ENCODE results near the gene MYLK.

GRCh38 chr3:123802007-123802625 lies 82.0 kb downstream of the MYLK start:
- TF ChIP-seq CTCF (IDR thresholded peaks at IDR 0.05; ENCODE audit: low read depth, low read length, missing input control) (no peak), RAD21 (IDR thresholded peaks at IDR 0.05) (no peak), TAF1 (conservative IDR thresholded peaks at IDR 0.05) (no peak), MAX (IDR thresholded peaks at IDR 0.05) (no peak), EGR1 (IDR thresholded peaks at IDR 0.05; ENCODE audit: low read depth in 2 of 2) (no peak), REST (IDR thresholded peaks at IDR 0.05) (no peak), YY1 (IDR thresholded peaks at IDR 0.05) (no peak), JUND (IDR thresholded peaks at IDR 0.05) (no peak), ZBTB33 (IDR thresholded peaks at IDR 0.05) (no peak)

Measured in liver (tissue), 3 donors.